Panc1 (cell line): ENCODE data around the gene DRAXIN. TPM values are rescaled to one million over a fixed set of nuclear protein-coding genes. Genes with fewer than 3 reads are reported as not detected.

Source experiments
- ATAC-seq: fragments of 200-7000 bp; cut with Tn5 transposase; 2 replicates; pipeline ENCODE4 v1.9.1; 2020; ENCODE audit warnings: mild to moderate bottlenecking, moderate library complexity
- BruUV-seq: library from RNA; stranded (reverse); fragments of 400-500 nt; replicated peaks from 2 replicates; lab custom pipeline; 2021; lab: Mats Ljungman, UMichigan
- CTCF ChIA-PET: fragments of 300-600 bp; sonication (Branson Sonifier 250); formaldehyde crosslinking; loops from one replicate; lab custom pipeline; 2022; ENCODE audit warnings: antibody characterized with exemption; lab: Charles Lee
- POLR2A ChIA-PET: fragments of 300-600 bp; sonication (Branson Sonifier 250); formaldehyde crosslinking; loops from one replicate; lab custom pipeline; 2022; ENCODE audit warnings: antibody characterized with exemption; lab: Charles Lee
- DNase-seq: peaks from one replicate; pipeline ENCODE4 v3.0.0-alpha.2; 2010; ENCODE audit warnings: low read depth, low spot score
- H3K27ac ChIP-seq: 2 replicates; pipeline ENCODE4 v1.5.1; 2011; ENCODE audit warnings: mild to moderate bottlenecking, low read length, inconsistent platforms
- H3K27me3 ChIP-seq: fragments of 200-500 bp; sonication (Bioruptor generic); 2 replicates; pipeline ENCODE4 v1.6.0; 2014; ENCODE audit warnings: low read length, inconsistent platforms; ENCODE audit not compliant: control insufficient read depth, insufficient read depth
- H3K36me3 ChIP-seq: fragments of 200-500 bp; sonication (Bioruptor generic); 2 replicates; pipeline ENCODE4 v1.5.1; 2014; ENCODE audit warnings: inconsistent platforms, mild to moderate bottlenecking, low read length, moderate library complexity; ENCODE audit not compliant: control insufficient read depth, insufficient read depth
- H3K4me1 ChIP-seq: 2 replicates; pipeline ENCODE4 v1.5.1; 2011; ENCODE audit warnings: inconsistent platforms, mild to moderate bottlenecking, low read length, moderate library complexity; ENCODE audit not compliant: control insufficient read depth, insufficient read depth
- H3K4me3 ChIP-seq, 2 experiments: 2 replicates each; pipeline ENCODE4 v1.5.1; 2011 to 2012; ENCODE audit warnings: low read depth in 2 of 2, low read length in 2 of 2, mild to moderate bottlenecking in 2 of 2, inconsistent platforms in 1 of 2, moderate library complexity in 1 of 2
- H3K9me3 ChIP-seq: fragments of 200-500 bp; sonication (Bioruptor generic); 2 replicates; pipeline ENCODE4 v1.5.1; 2014; ENCODE audit warnings: low read depth, mild to moderate bottlenecking, inconsistent platforms, low read length, moderate library complexity; ENCODE audit not compliant: control insufficient read depth, insufficient read depth
- CTCF ChIP-seq: fragments of 450-650 bp; IDR thresholded peaks from 2 replicates; pipeline ENCODE4 v1.5.1; 2017; ENCODE audit warnings: mild to moderate bottlenecking
- POLR2AphosphoS5 ChIP-seq: IDR thresholded peaks from 2 replicates; pipeline ENCODE4 v1.6.1; 2012; ENCODE audit warnings: mild to moderate bottlenecking, low read depth, low read length, moderate library complexity
- REST ChIP-seq, 2 experiments: IDR thresholded peaks; 2 replicates each; pipeline ENCODE4 v1.6.1; 2011 to 2012; ENCODE audit warnings: low read depth in 2 of 2, control low read depth in 1 of 2, low read length in 1 of 2, mild to moderate bottlenecking in 1 of 2, moderate library complexity in 1 of 2; ENCODE audit not compliant: insufficient read depth in 1 of 2
- SIN3A ChIP-seq: IDR thresholded peaks from 2 replicates; pipeline ENCODE4 v1.6.1; 2012; ENCODE audit warnings: low read depth, mild to moderate bottlenecking, low read length, moderate library complexity, borderline replicate concordance; ENCODE audit not compliant: insufficient read depth
- TCF7L2 ChIP-seq: IDR thresholded peaks from 2 replicates; pipeline ENCODE4 v1.6.1; 2011; ENCODE audit warnings: mild to moderate bottlenecking, low read depth, low read length, inconsistent platforms
- in situ Hi-C: cut with HindIII; loops from 2 replicates; pipeline ENCODE4 v1.10.0; 2016; ENCODE audit warnings: low sequenced_read_pairs, low pct_unique_long_range_greater_than_20kb
- intact Hi-C: fragments of 100-400 bp; cut with micrococcal nuclease; formaldehyde crosslinking; loops from one replicate; pipeline ENCODE4 v1.10.0; 2022; ENCODE audit not compliant: unreplicated experiment
- total RNA-seq: library from RNA; stranded (reverse); gene quantifications from one replicate; pipeline ENCODE4 v1.2.1, GENCODE V29; 2021; ENCODE audit not compliant: unreplicated experiment

The DRAXIN gene
- total RNA-seq, 1 experiment from 2014 or later = 0.13 TPM

GRCh38 chr1:11721311-11721710 lies 29.8 kb downstream of the DRAXIN start:
- no TSS peak for BruUV-seq
- TF ChIP-seq SIN3A (no peak), TCF7L2 (no peak), CTCF (no peak), REST (IDR thresholded peaks at IDR 0.05; ENCODE audit: insufficient read depth in 1 of 2, low read depth in 2 of 2, low read length in 1 of 2) (no peak), POLR2AphosphoS5 (no peak)
- no peaks in the 10 kb centered on the region for H3K27me3 ChIP-seq

GRCh38 chr1:11722538-11722937 lies 31.0 kb downstream of the DRAXIN start:
- Histone ChIP-seq H3K9me3 (no peaks in the 10 kb centered on the region), H3K4me1 (no peaks in the 10 kb centered on the region; the same call in 1 of the 2 replicates), H3K36me3 (no peaks in the 10 kb centered on the region), H3K4me3 (no peak overlapping the region), H3K27me3 (no peaks in the 10 kb centered on the region), H3K27ac (no peak overlapping the region)
- BruUV-seq = no TSS peak
- intact Hi-C loops (no loop called here), in situ Hi-C loops (no loop called here)
- DNase-seq (no peak), ATAC-seq (no peak)
- POLR2A ChIA-PET = interaction anchor here (0.6 kb wide), 1 partner anchor 50 kb away, joined by 6 read pairs; no protein-coding TSS in a partner anchor
- CTCF ChIA-PET = interaction anchor here (0.7 to 0.9 kb wide), 3 partner anchors 27 to 72 kb away, joined by 4 to 8 read pairs (median 5); partner anchors contain the start of gene FBXO6
- TF ChIP-seq SIN3A (no peak), REST (IDR thresholded peaks at IDR 0.05; ENCODE audit: insufficient read depth in 1 of 2, low read depth in 2 of 2, low read length in 1 of 2) (no peak), CTCF (no peak), POLR2AphosphoS5 (no peak), TCF7L2 (no peak)

More at GRCh38 chr1:11721311-11721710, 29.8 kb downstream of the DRAXIN start:
- ChIA-PET CTCF (interaction anchor here (1.0 to 1.1 kb wide), 2 partner anchors 48 to 75 kb away, joined by 3 to 5 read pairs; no protein-coding TSS in a partner anchor), POLR2A (interaction anchor here (0.5 kb wide), 1 partner anchor 72 kb away, joined by 7 read pairs; no protein-coding TSS in a partner anchor)
- H3K36me3 ChIP-seq = no peaks in the 10 kb centered on the region
- ATAC-seq = no peak
- H3K4me3 ChIP-seq = no peak overlapping the region
- no peaks in the 10 kb centered on the region for H3K9me3 ChIP-seq
- H3K4me1 ChIP-seq = no peaks in the 10 kb centered on the region; the same call in 1 of the 2 replicates
- in situ Hi-C loops = no loop called here
- DNase-seq = no peak
- H3K27ac ChIP-seq = no peak overlapping the region
- intact Hi-C loops = no loop called here
